HCT116 (cell line): Measurements from ENCODE around the gene TET3. TPM values are rescaled to one million over a fixed set of nuclear protein-coding genes. Genes with fewer than 3 reads are reported as not detected.

ENCODE experiments used
- ATAC-seq: fragments of 200-7000 bp; cut with Tn5 transposase; 2 replicates; pipeline ENCODE4 v1.9.1; 2020; ENCODE audit warnings: mild to moderate bottlenecking, moderate library complexity
- BruUV-seq: library from RNA; stranded (reverse); fragments of 400-500 nt; replicated peaks from 2 replicates; lab custom pipeline; 2021; lab: Mats Ljungman, UMichigan
- CTCF ChIA-PET: fragments of 300-600 bp; sonication (Branson Sonifier 250); formaldehyde crosslinking; loops from one replicate; lab custom pipeline; 2021; ENCODE audit warnings: antibody characterized with exemption; lab: Charles Lee
- POLR2A ChIA-PET: fragments of 300-600, 350-600 bp; sonication (Branson Sonifier 250); formaldehyde crosslinking; loops from one replicate; lab custom pipeline; 2021; ENCODE audit warnings: antibody characterized with exemption; lab: Charles Lee
- RAD21 ChIA-PET, 2 experiments: fragments of 300-600 bp; sonication (Branson Sonifier 250); formaldehyde crosslinking; loops; one replicate each; lab custom pipeline; 2023; ENCODE audit warnings: low total read pairs in 2 of 2; ENCODE audit not compliant: uncharacterized antibody in 2 of 2, unreplicated experiment in 2 of 2, low non-redundant PET in 1 of 2; lab: Charles Lee
- DNase-seq: peaks from one replicate; pipeline ENCODE4 v3.0.0-alpha.2; 2010; ENCODE audit warnings: low read depth, low spot score
- H2AFZ ChIP-seq: fragments of 200-600 bp; shearing (Covaris generic), sonication (generic); 2 replicates; pipeline ENCODE4 v1.6.1; 2017; ENCODE audit warnings: low read depth, mixed run types, mixed read lengths, antibody characterized with exemption, low read length; ENCODE audit not compliant: poor library complexity, severe bottlenecking
- H3K27ac ChIP-seq: 2 replicates; pipeline ENCODE4 v1.5.1; 2012; ENCODE audit warnings: low read depth, low read length
- H3K27me3 ChIP-seq: fragments of 200-600 bp; sonication (generic); 2 replicates; pipeline ENCODE4 v1.6.1; 2016; ENCODE audit warnings: mixed run types, low read length, mixed read lengths; ENCODE audit not compliant: insufficient read depth
- H3K36me3 ChIP-seq, 2 experiments: fragments of 200-500 bp in 1 of 2; fragments of 200-600 bp in 1 of 2; sonication (Bioruptor generic) in 1 of 2; sonication (generic) in 1 of 2; 2 replicates each; pipeline versions ENCODE4 v1.5.1 to v1.6.1; 2014 to 2016; ENCODE audit warnings: low read length in 2 of 2, inconsistent platforms in 1 of 2, mixed read lengths in 1 of 2, mixed run types in 1 of 2; ENCODE audit not compliant: insufficient read depth in 2 of 2, control insufficient read depth in 1 of 2
- H3K4me1 ChIP-seq, 2 experiments: fragments of 200-600 bp in 1 of 2; sonication (generic) in 1 of 2; 2 replicates each; pipeline versions ENCODE4 v1.5.1 to v1.6.1; 2012 to 2017; ENCODE audit warnings: low read length in 2 of 2, inconsistent platforms in 1 of 2, mild to moderate bottlenecking in 1 of 2, mixed read lengths in 1 of 2, mixed run types in 1 of 2, moderate library complexity in 1 of 2; ENCODE audit not compliant: insufficient read depth in 2 of 2, control insufficient read depth in 1 of 2
- H3K4me2 ChIP-seq: fragments of 200-600 bp; sonication (generic); 2 replicates; pipeline ENCODE4 v1.6.1; 2017; ENCODE audit warnings: mixed run types, low read length, mixed read lengths
- H3K4me3 ChIP-seq, 2 experiments: fragments of 200-600 bp in 1 of 2; sonication (generic) in 1 of 2; replicated peaks in 1 of 2; 2 replicates each; pipeline ENCODE4 v1.5.1; 2011 to 2016; ENCODE audit warnings: low read length in 2 of 2, control low read depth in 1 of 2, low read depth in 1 of 2, mild to moderate bottlenecking in 1 of 2, mixed read lengths in 1 of 2, mixed run types in 1 of 2
- H3K79me2 ChIP-seq: fragments of 200-600 bp; sonication (generic); 2 replicates; pipeline ENCODE4 v1.6.1; 2017; ENCODE audit warnings: mild to moderate bottlenecking, mixed run types, low read length, moderate library complexity, mixed read lengths; ENCODE audit not compliant: insufficient read depth
- H3K9ac ChIP-seq: fragments of 200-600 bp; sonication (generic); 2 replicates; pipeline ENCODE4 v1.6.1; 2016; ENCODE audit warnings: low read length, mixed read lengths
- H3K9me2 ChIP-seq: fragments of 200-600 bp; sonication (generic), shearing (Covaris generic); 2 replicates; pipeline ENCODE4 v1.6.1; 2017; ENCODE audit warnings: mixed run types, mild to moderate bottlenecking, moderate library complexity; ENCODE audit not compliant: insufficient read depth
- H3K9me3 ChIP-seq, 2 experiments: fragments of 200-500 bp in 1 of 2; fragments of 200-600 bp in 1 of 2; sonication (Bioruptor generic) in 1 of 2; sonication (generic) in 1 of 2; 2 replicates each; pipeline ENCODE4 v1.6.1; 2014 to 2017; ENCODE audit warnings: low read length in 2 of 2, mixed read lengths in 2 of 2, inconsistent platforms in 1 of 2, low read depth in 1 of 2, mild to moderate bottlenecking in 1 of 2, mixed run types in 1 of 2, moderate library complexity in 1 of 2; ENCODE audit not compliant: control insufficient read depth in 1 of 2, insufficient read depth in 1 of 2
- H4K20me1 ChIP-seq: fragments of 200-600 bp; sonication (generic), shearing (Covaris generic); 2 replicates; pipeline ENCODE4 v1.6.1; 2017; ENCODE audit warnings: mixed run types, mild to moderate bottlenecking, moderate library complexity; ENCODE audit not compliant: insufficient read depth
- CBX3 ChIP-seq: IDR thresholded peaks from 2 replicates; pipeline ENCODE4 v1.6.1; 2012; ENCODE audit warnings: low read depth
- EZH2 ChIP-seq: fragments of 200-600 bp; sonication (generic); IDR thresholded peaks from 2 replicates; pipeline ENCODE4 v1.6.1; 2017; ENCODE audit warnings: antibody characterized with exemption, mixed run types
- EZH2phosphoT487 ChIP-seq: fragments of 200-600 bp; IDR thresholded peaks from 2 replicates; pipeline ENCODE4 v1.6.1; 2018; ENCODE audit warnings: antibody characterized with exemption, borderline replicate concordance
- FOSL1 ChIP-seq: IDR thresholded peaks from 2 replicates; pipeline ENCODE4 v1.6.1; 2012; ENCODE audit warnings: low read depth
- JUND ChIP-seq: IDR thresholded peaks from 2 replicates; pipeline ENCODE4 v1.6.1; 2012
- SIN3A ChIP-seq: IDR thresholded peaks from 2 replicates; pipeline ENCODE4 v1.6.1; 2012; ENCODE audit warnings: low read depth
- TCF7L2 ChIP-seq: IDR thresholded peaks from 2 replicates; pipeline ENCODE4 v1.7.0; 2011; ENCODE audit warnings: borderline replicate concordance, inconsistent platforms; ENCODE audit not compliant: insufficient read depth, insufficient read length; ENCODE audit errors: extremely low read depth
- ZFX ChIP-seq: fragments of 450-650 bp; IDR thresholded peaks from 2 replicates; pipeline ENCODE4 v1.6.1; 2017
- ZNF274 ChIP-seq: fragments of 200-500 bp; sonication (Bioruptor generic); IDR thresholded peaks from 2 replicates; pipeline ENCODE4 v1.6.1; 2014; ENCODE audit warnings: mild to moderate bottlenecking, low read depth, low read length, inconsistent platforms
- intact Hi-C: fragments of 100-400 bp; cut with micrococcal nuclease; formaldehyde crosslinking; loops from 2 replicates; pipeline ENCODE4 v1.10.0; 2022
- total RNA-seq: library from RNA; stranded (reverse); gene quantifications from one replicate; pipeline ENCODE4 v1.2.1, GENCODE V29; 2021; ENCODE audit not compliant: unreplicated experiment
- TF ChIP-seq, protein P1 (sequence below): IDR thresholded peaks from 2 replicates; pipeline ENCODE4 v1.6.1; 2012
- TF ChIP-seq, protein P2 (sequence below): IDR thresholded peaks from 2 replicates; pipeline ENCODE4 v1.6.1; 2012

TET3 gene
- total RNA-seq, 1 experiment from 2014 or later = 15.4 TPM

GRCh38 chr2:74003494-74004211 is 18.9 kb downstream of the TET3 start:
- Histone ChIP-seq H4K20me1 (0 out of 2 replicates have a peak, but pooled peaks cover 4% of the 10 kb centered on the region), H3K4me3 (no peak overlapping the region), H3K36me3 (peaks cover 0 to 2% of the 10 kb centered on the region in 2 experiments; a peak in 1 of 4 replicates), H3K9ac (no peak overlapping the region), H3K79me2 (peaks cover 56% of the 10 kb centered on the region), H3K27me3 (no peaks in the 10 kb centered on the region), H3K4me2 (no peak overlapping the region), H3K4me1 (peaks cover 7 to 24% of the 10 kb centered on the region in 2 experiments; a peak in 3 of 4 replicates), H3K9me3 (no peaks in the 10 kb centered on the region), H3K27ac (no peak overlapping the region), H2AFZ (no peak overlapping the region), H3K9me2 (no peaks in the 10 kb centered on the region)
- no TSS peak for BruUV-seq
- DNase-seq = no peak
- ChIA-PET CTCF (no interaction called here), POLR2A (no interaction called here), RAD21 (no interaction called here)
- no peak for ATAC-seq
- intact Hi-C loops = no loop called here
- TF ChIP-seq, protein P1, sequence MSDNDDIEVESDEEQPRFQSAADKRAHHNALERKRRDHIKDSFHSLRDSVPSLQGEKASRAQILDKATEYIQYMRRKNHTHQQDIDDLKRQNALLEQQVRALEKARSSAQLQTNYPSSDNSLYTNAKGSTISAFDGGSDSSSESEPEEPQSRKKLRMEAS = no peak
- TF ChIP-seq FOSL1 = no peak
- TF ChIP-seq ZFX = no peak
- no peak for TF ChIP-seq JUND
- no peak for TF ChIP-seq ZNF274
- no peak for TF ChIP-seq EZH2
- TF ChIP-seq CBX3 = no peak
- no peak for TF ChIP-seq EZH2phosphoT487
- no peak for TF ChIP-seq TCF7L2
- no peak for TF ChIP-seq SIN3A
- TF ChIP-seq, protein P2, sequence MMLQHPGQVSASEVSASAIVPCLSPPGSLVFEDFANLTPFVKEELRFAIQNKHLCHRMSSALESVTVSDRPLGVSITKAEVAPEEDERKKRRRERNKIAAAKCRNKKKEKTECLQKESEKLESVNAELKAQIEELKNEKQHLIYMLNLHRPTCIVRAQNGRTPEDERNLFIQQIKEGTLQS = no peak
